Lung (tissue), 12 donors: ENCODE measurements around the gene XYLT1. TPM values are rescaled to one million over a fixed set of nuclear protein-coding genes. Genes with fewer than 3 reads are reported as not detected.

Experiments
- ATAC-seq: fragments of 200-7000 bp; cut with Tn5 transposase; one replicate; pipeline ENCODE4 v1.9.1; 2020; ENCODE audit warnings: moderate number of reproducible peaks; ENCODE audit not compliant: insufficient read depth, low FRiP score
- DNase-seq, 3 donors: peaks; one replicate each; pipeline ENCODE4 v3.0.0-alpha.2; 2013 to 2017
- H3K27ac ChIP-seq, 2 donors: one replicate each; pipeline ENCODE4 v1.5.1; 2013; ENCODE audit warnings: mild to moderate bottlenecking in 2 of 2, moderate library complexity in 2 of 2, control low read depth in 1 of 2, inconsistent platforms in 1 of 2, low read depth in 1 of 2, low read length in 1 of 2
- H3K27me3 ChIP-seq, 3 donors: one replicate each; pipeline ENCODE4 v1.5.1; 2013; ENCODE audit warnings: low read length in 2 of 3; ENCODE audit not compliant: control insufficient read depth in 3 of 3, insufficient read depth in 3 of 3
- H3K36me3 ChIP-seq, 4 donors: one replicate each; pipeline ENCODE4 v1.5.1; 2013; ENCODE audit warnings: low read length in 4 of 4, mild to moderate bottlenecking in 1 of 4, moderate library complexity in 1 of 4; ENCODE audit not compliant: control insufficient read depth in 4 of 4, insufficient read depth in 4 of 4
- H3K4me1 ChIP-seq, 5 donors: one replicate each; pipeline ENCODE4 v1.5.1; 2013; ENCODE audit warnings: low read length in 5 of 5, mild to moderate bottlenecking in 2 of 5, moderate library complexity in 1 of 5; ENCODE audit not compliant: control insufficient read depth in 5 of 5, insufficient read depth in 5 of 5
- H3K4me3 ChIP-seq: one replicate; pipeline ENCODE4 v1.5.1; 2013; ENCODE audit warnings: mild to moderate bottlenecking, control low read depth, moderate library complexity
- H3K9ac ChIP-seq, 2 donors: one replicate each; pipeline ENCODE4 v1.5.1; 2013; ENCODE audit warnings: low read length in 2 of 2, control low read depth in 1 of 2; ENCODE audit not compliant: insufficient read depth in 1 of 2
- H3K9me3 ChIP-seq, 4 donors: one replicate each; pipeline ENCODE4 v1.5.1; 2013; ENCODE audit warnings: low read length in 3 of 4, mild to moderate bottlenecking in 1 of 4, moderate library complexity in 1 of 4; ENCODE audit not compliant: control insufficient read depth in 4 of 4, insufficient read depth in 3 of 4
- WGBS, 2 donors: extraction: QIAGEN DNeasy Blood & Tissue Kit; methylation state at CpG; one replicate each; pipeline ENCODE4 v1.1.7; 2013; 5-methylcytosine and 5-hydroxymethylcytosine counted together
- polyA plus RNA-seq, 2 donors: library from polyadenylated mRNA; stranded (reverse); fragments of 200-250 nt; gene quantifications; one replicate each; pipeline ENCODE4 v1.2.1, GENCODE V29; 2013
- total RNA-seq, 2 donors: library from RNA; depleted of rRNA in 1 of 2; stranded (reverse); fragments of >200 nt in 1 of 2; gene quantifications; one replicate each; pipeline ENCODE4 v1.2.1, GENCODE V29; 2014 to 2021
- TF ChIP-seq, protein P1 (sequence below): IDR thresholded peaks from 2 replicates; pipeline ENCODE4 v1.5.1; 2012; ENCODE audit warnings: mild to moderate bottlenecking; ENCODE audit errors: control extremely low read depth, extremely low read depth
- donor health status: control.
- donor health status: control.
- donor health status: Bipolar disorder and iron deficiency.
- donor health status: healthy.
- donor health status: DM: yes; HTN: yes; CAD: no.

Gene XYLT1
- total and polyA plus RNA-seq, 4 donors = 1.4 to 11.5 (median 6.9) TPM

DNA sequence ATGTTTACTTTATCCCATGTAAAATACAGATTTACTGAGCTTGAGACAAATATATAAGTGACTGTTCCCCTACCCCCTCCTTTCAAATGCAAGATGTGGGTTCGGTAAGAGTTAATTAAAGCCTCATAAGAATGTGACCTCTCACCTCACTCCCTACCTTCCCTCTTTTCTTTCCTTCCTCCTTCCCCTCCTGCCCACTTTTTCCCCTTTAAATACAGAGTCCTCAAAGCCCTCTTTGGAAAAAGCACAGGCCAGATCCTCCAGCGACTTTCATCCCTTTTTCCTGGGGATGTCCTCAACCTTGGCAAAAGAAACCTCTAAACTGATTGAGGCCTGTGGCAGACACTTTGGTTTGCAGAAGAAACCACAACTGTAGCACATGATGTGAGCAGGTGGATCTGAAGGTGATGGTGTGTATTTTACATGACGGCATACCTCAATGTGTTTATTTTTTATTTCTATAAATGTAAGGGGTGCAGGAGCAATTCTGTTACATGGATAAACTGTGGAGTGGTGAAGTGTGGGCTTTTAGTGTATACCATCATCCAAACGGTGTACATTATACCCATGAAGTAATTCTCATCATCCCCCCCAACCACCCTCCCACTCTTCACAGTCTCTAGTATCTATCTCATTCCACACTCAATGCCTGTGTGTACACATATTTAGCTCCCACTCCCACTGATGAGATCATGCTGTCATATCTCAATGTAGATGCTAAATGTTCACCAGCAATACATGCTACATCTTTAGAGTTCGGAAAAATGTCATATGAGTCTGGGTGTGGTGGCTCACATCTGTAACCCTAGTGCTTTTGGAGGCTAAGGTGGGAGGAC, 77.7 kb downstream of the XYLT1 start:
- TF ChIP-seq, protein P1, sequence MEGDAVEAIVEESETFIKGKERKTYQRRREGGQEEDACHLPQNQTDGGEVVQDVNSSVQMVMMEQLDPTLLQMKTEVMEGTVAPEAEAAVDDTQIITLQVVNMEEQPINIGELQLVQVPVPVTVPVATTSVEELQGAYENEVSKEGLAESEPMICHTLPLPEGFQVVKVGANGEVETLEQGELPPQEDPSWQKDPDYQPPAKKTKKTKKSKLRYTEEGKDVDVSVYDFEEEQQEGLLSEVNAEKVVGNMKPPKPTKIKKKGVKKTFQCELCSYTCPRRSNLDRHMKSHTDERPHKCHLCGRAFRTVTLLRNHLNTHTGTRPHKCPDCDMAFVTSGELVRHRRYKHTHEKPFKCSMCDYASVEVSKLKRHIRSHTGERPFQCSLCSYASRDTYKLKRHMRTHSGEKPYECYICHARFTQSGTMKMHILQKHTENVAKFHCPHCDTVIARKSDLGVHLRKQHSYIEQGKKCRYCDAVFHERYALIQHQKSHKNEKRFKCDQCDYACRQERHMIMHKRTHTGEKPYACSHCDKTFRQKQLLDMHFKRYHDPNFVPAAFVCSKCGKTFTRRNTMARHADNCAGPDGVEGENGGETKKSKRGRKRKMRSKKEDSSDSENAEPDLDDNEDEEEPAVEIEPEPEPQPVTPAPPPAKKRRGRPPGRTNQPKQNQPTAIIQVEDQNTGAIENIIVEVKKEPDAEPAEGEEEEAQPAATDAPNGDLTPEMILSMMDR = no peak
- H3K27ac ChIP-seq = no peak overlapping the region
- DNase-seq (no peak), ATAC-seq (no peak)
- H3K36me3 ChIP-seq = no peaks in the 10 kb centered on the region
- 83 to 87% methylated on average over 5 of the region's 5 CpGs for WGBS, 2 donors
- no peak overlapping the region for H3K4me3 ChIP-seq
- H3K9ac ChIP-seq = no peak overlapping the region
- peaks cover 0 to 3% (median 0%) of the 10 kb centered on the region in 3 donors for H3K27me3 ChIP-seq
- H3K9me3 ChIP-seq = no peaks in the 10 kb centered on the region
- peaks cover 7 to 32% (median 15%) of the 10 kb centered on the region in 5 donors for H3K4me1 ChIP-seq

DNA sequence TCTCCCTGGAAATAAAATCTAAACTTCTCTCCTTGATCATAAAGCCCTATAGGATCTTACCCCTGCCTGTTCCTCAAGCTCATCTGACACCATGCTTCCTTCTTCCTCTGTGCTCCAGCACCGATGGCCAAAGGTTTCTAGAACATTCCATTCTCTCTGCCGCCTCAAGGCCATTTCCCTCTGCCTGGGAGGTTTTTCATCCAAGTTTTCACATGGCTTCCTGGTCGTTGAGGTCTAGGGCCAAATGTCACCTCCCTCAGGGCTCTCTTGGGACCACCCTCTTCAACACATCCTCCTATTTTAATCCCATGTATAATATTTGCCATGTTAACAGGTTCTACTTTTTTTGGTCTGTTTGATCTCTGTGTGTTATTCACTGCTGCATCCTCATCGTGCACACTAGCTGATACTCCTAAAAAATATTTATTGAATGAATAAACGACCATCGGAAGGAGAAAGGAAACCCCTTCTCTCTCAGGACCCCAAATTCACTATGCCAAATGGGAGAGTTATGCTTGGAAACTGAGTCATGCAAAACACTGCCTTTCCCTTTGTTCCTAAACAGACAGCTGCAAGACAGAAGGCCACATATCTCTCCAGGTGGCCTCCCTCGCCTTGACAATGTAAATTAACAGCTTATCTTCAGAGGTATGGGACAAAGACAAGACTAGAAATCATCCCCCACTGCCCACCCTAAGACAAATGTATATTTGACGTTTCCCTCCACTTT, 78.5 kb downstream of the XYLT1 start:
- Histone ChIP-seq H3K36me3 (no peaks in the 10 kb centered on the region), H3K9ac (no peak overlapping the region), H3K27ac (no peak overlapping the region), H3K9me3 (no peaks in the 10 kb centered on the region), H3K4me1 (peaks cover 7 to 24% (median 14%) of the 10 kb centered on the region in 5 donors), H3K4me3 (no peak overlapping the region), H3K27me3 (peaks cover 0 to 3% (median 0%) of the 10 kb centered on the region in 3 donors)
- TF ChIP-seq, protein P1 = no peak
- DNase-seq (no peak), ATAC-seq (no peak)
- 76 to 85% methylated on average over 8 of the region's 8 CpGs for WGBS, 2 donors

DNA sequence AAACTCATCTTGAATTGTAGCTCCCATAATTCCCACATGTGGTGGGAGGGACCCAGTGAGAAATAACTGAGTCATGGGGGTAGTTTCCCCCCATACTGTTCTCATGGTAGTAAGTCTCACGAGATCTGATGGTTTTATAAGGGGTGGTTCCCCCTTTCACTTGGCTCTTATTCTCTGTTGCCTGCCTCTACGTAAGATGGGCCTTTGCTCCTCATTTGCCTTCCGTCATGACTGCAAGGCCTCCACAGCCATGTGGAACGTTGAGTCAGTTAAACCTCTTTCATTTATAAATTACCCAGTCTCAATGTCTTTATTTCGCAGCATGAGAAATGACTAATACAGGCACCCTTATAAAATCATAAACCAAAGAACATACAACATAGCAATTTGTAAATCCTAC, 79.0 kb downstream of the XYLT1 start:
- Histone ChIP-seq H3K4me3 (no peak overlapping the region), H3K27ac (no peak overlapping the region), H3K4me1 (peaks cover 4 to 18% (median 12%) of the 10 kb centered on the region in 5 donors), H3K36me3 (no peaks in the 10 kb centered on the region), H3K9me3 (no peaks in the 10 kb centered on the region), H3K27me3 (peaks cover 0 to 3% (median 0%) of the 10 kb centered on the region in 3 donors), H3K9ac (no peak overlapping the region)
- ATAC-seq (no peak), DNase-seq (no peak)
- TF ChIP-seq, protein P1 = no peak
- 95 to 97% methylated on average over 5 of the region's 5 CpGs for WGBS, 2 donors
